Esophagus muscularis mucosa (tissue), 4 donors: ENCODE measurements around the gene MTTP. TPM values are rescaled to one million over a fixed set of nuclear protein-coding genes. Genes with fewer than 3 reads are reported as not detected.
"Not testable (repeated sequence)": the region's sequence is repeated elsewhere in the genome, so short reads cannot be mapped to it uniquely, and the experiment has no call there.

ENCODE experiments used
- DNase-seq: peaks from one replicate; pipeline ENCODE4 v3.0.0-alpha.2; 2017; ENCODE audit errors: extremely low spot score
- H3K27ac ChIP-seq, 4 donors: fragments of 200-600 bp; sonication (generic); replicated peaks in 1 of 4; 1 replicate in 3 of 4; 2 replicates in 1 of 4; pipeline ENCODE4 v1.5.1; 2016 to 2019; ENCODE audit warnings: mild to moderate bottlenecking in 1 of 4
- H3K27me3 ChIP-seq, 4 donors: fragments of 200-600 bp; sonication (generic); one replicate each; pipeline versions ENCODE4 v1.5.1 to v1.6.0; 2016 to 2019
- H3K36me3 ChIP-seq, 4 donors: fragments of 200-600 bp; sonication (generic); one replicate each; pipeline ENCODE4 v1.5.1; 2016 to 2019
- H3K4me1 ChIP-seq, 4 donors: fragments of 200-600 bp; sonication (generic); one replicate each; pipeline ENCODE4 v1.5.1; 2016 to 2019
- H3K4me3 ChIP-seq, 4 donors: fragments of 200-600 bp; sonication (generic); 1 replicate in 2 of 4; 2 replicates in 2 of 4; pipeline ENCODE4 v1.5.1; 2016 to 2019; ENCODE audit warnings: mild to moderate bottlenecking in 4 of 4, moderate library complexity in 1 of 4
- H3K9me3 ChIP-seq, 4 donors: fragments of 200-600 bp; sonication (generic); 1 replicate in 3 of 4; 2 replicates in 1 of 4; pipeline ENCODE4 v1.5.1; 2016 to 2019
- EP300 ChIP-seq: sonication (generic); formaldehyde crosslinking; IDR thresholded peaks from one replicate; pipeline ENCODE4 v1.6.1; 2017; ENCODE audit warnings: antibody characterized with exemption
- POLR2A ChIP-seq: fragments of 450-650 bp; IDR thresholded peaks from one replicate; pipeline ENCODE4 v1.6.1; 2017; ENCODE audit warnings: antibody characterized with exemption, moderate library complexity, mild to moderate bottlenecking, low read depth
- POLR2AphosphoS5 ChIP-seq, 2 donors: sonication (generic); formaldehyde crosslinking; IDR thresholded peaks; one replicate each; pipeline ENCODE4 v1.6.1; 2017; ENCODE audit warnings: antibody characterized with exemption in 2 of 2
- WGBS: methylation state at CpG from one replicate; pipeline ENCODE4 v1.1.5; 2018; 5-methylcytosine and 5-hydroxymethylcytosine counted together
- intact Hi-C: fragments of 100-400 bp; cut with DNase I; formaldehyde crosslinking; loops from one replicate; pipeline ENCODE4 v1.15.1; 2023
- total RNA-seq, 4 donors: library from RNA; depleted of rRNA; stranded (reverse); fragments of >200 nt; gene quantifications; one replicate each; pipeline versions ENCODE4 v1.1.0 to v1.2.1, GENCODE V29; 2016
- TF ChIP-seq, protein P1 (sequence below), 3 experiments: fragments of 200-600 bp in 2 of 3; fragments of 450-650 bp in 1 of 3; sonication (generic) in 2 of 3; IDR thresholded peaks; one replicate each; pipeline ENCODE4 v1.5.1; 2017 to 2019; ENCODE audit warnings: antibody characterized with exemption in 3 of 3, mild to moderate bottlenecking in 2 of 3, moderate library complexity in 1 of 3

Gene MTTP
- 1 to 10 TPM in 1 of 4 donors, under 1 TPM in 3; 0.45 to 1.2 (median 0.70) TPM for total RNA-seq

- Histone ChIP-seq H3K36me3 (no peaks in the 10 kb centered on the region), H3K9me3 (no peaks in the 10 kb centered on the region), H3K4me3 (no peak within 1 kb of the TSS), H3K27ac (peak within 1 kb of the TSS in 3 of 4 donors; percentile 59 to 70 (median 64)), H3K4me1 (peaks cover 0 to 27% (median 13%) of the 10 kb centered on the region in 4 donors), H3K27me3 (no peaks in the 10 kb centered on the region)
- intact Hi-C loops = no loop called here
- no peak for TF ChIP-seq POLR2AphosphoS5 (IDR thresholded peaks at IDR 0.05)
- TF ChIP-seq, protein P1, sequence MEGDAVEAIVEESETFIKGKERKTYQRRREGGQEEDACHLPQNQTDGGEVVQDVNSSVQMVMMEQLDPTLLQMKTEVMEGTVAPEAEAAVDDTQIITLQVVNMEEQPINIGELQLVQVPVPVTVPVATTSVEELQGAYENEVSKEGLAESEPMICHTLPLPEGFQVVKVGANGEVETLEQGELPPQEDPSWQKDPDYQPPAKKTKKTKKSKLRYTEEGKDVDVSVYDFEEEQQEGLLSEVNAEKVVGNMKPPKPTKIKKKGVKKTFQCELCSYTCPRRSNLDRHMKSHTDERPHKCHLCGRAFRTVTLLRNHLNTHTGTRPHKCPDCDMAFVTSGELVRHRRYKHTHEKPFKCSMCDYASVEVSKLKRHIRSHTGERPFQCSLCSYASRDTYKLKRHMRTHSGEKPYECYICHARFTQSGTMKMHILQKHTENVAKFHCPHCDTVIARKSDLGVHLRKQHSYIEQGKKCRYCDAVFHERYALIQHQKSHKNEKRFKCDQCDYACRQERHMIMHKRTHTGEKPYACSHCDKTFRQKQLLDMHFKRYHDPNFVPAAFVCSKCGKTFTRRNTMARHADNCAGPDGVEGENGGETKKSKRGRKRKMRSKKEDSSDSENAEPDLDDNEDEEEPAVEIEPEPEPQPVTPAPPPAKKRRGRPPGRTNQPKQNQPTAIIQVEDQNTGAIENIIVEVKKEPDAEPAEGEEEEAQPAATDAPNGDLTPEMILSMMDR (IDR thresholded peaks at IDR 0.05) = no peak
- no peak for TF ChIP-seq POLR2A
- no peak for TF ChIP-seq EP300
- no peak for DNase-seq
- 68% methylated on average over 3 of the region's 3 CpGs for WGBS
These were observed at the start of gene MTTP for GRCh38 chr4:99574530-99575324. Gene MTTP, plus strand, starts transcription at chr4:99574824. Its CDS starts 86 bp downstream, at chr4:99574910.

GRCh38 chr4:99529228-99529627 lies 45.4 kb upstream of the MTTP start:
- H3K4me3 ChIP-seq = no peak overlapping the region
- no peak overlapping the region for H3K27ac ChIP-seq
- TF ChIP-seq POLR2AphosphoS5 (IDR thresholded peaks at IDR 0.05) (no peak), EP300 (no peak), POLR2A (no peak)
- TF ChIP-seq, protein P1 (IDR thresholded peaks at IDR 0.05) = no peak
- no peaks in the 10 kb centered on the region for H3K9me3 ChIP-seq
- no peak for DNase-seq
- H3K4me1 ChIP-seq = peaks cover 0 to 8% (median 1%) of the 10 kb centered on the region in 4 donors
- no peaks in the 10 kb centered on the region for H3K27me3 ChIP-seq
- intact Hi-C loops = no loop called here
- no peaks in the 10 kb centered on the region for H3K36me3 ChIP-seq

GRCh38 chr4:99529956-99530355 lies 44.7 kb upstream of the MTTP start:
- TF ChIP-seq POLR2AphosphoS5 (IDR thresholded peaks at IDR 0.05) (no peak), EP300 (no peak), POLR2A (no peak)
- TF ChIP-seq, protein P1 (IDR thresholded peaks at IDR 0.05) = no peak
- H3K4me1 ChIP-seq = peaks cover 0 to 8% (median 1%) of the 10 kb centered on the region in 4 donors
- no peaks in the 10 kb centered on the region for H3K36me3 ChIP-seq
- H3K9me3 ChIP-seq = no peaks in the 10 kb centered on the region
- WGBS = 47% methylated on average over 3 of the region's 3 CpGs
- no peak overlapping the region for H3K4me3 ChIP-seq
- no peak for DNase-seq
- no peak overlapping the region for H3K27ac ChIP-seq
- intact Hi-C loops = no loop called here
- H3K27me3 ChIP-seq = no peaks in the 10 kb centered on the region

DNA sequence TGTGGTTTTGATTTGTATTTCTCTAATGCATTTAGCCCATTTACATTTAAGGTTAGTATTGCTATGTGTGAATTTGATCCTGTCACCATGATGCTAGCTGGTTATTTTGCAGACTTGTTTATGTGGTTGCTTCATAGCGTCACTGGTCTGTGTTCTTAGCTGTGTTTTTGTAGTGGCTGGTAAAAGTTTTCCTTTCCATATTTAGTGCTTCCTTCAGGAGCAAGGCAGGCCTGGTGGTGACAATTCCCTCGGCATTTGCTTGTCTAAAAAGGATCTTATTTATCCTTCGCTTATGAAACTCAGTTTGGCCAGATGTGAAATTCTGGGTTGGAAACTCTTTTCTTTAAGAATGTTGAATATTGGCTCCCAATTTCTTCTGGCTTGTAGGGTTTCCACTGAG lies 39.9 kb upstream of the MTTP start:
- DNase-seq, H3K27me3 ChIP-seq, H3K4me3 ChIP-seq, H3K4me1 ChIP-seq, intact Hi-C loops, H3K27ac ChIP-seq, H3K36me3 ChIP-seq, H3K9me3 ChIP-seq: not testable (repeated sequence)
- WGBS = 81% methylated on average over 3 of the region's 3 CpGs

DNA sequence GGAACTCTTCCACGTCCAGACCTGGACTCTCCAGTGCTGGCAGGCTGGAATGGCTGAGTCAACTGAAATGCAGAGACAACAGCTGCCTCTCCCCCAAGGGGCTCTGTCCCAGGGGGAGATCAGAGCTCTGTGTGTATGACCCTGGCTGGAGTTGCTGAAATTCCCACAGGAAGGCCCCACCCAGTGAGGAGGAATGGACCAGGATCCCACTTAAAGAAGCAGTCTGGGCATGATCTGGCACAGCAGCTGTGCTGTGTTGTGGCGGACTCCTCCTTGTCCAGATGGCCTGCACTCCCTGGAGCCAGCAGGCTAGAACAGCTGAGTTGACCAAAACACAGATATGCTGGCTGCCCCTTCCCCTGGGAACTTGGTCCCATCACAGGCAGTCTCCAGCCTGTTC lies 38.4 kb upstream of the MTTP start:
- WGBS = 50% methylated on average over 1 of the region's 2 CpGs
- no peak for TF ChIP-seq EP300
- TF ChIP-seq, protein P1 (IDR thresholded peaks at IDR 0.05) = no peak
- H3K27ac ChIP-seq = no peak overlapping the region
- intact Hi-C loops = no loop called here
- no peaks in the 10 kb centered on the region for H3K4me1 ChIP-seq
- no peaks in the 10 kb centered on the region for H3K36me3 ChIP-seq
- no peak overlapping the region for H3K4me3 ChIP-seq
- H3K9me3 ChIP-seq = no peaks in the 10 kb centered on the region
- no peak for DNase-seq
- H3K27me3 ChIP-seq = no peaks in the 10 kb centered on the region
